ENCODE measurements around the gene ACOXL.

The ACOXL gene

DNA sequence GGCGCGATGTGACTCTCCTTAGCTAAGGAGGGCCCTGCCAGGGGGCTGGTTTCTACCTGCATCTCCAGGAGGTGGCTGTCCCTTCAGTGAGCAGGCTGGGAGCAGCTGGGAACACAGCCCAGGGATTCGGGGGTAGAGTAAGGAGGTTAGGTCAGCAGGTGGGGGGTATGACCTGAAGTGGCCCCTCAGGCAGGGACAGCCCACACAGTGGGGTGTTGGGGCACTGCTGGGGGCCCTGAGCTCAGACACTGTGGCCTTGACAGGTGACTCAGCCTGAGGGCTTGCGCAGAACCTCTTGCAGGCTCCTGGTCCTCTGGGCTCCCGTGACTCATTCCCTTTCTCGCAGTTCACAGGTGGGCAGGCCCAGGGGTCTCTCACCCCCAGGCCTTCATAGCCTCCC lies 202.6 kb downstream of the ACOXL start:
- Histone ChIP-seq H3K4me1 (ENCODE audit: insufficient read depth, low read length, severe bottlenecking) (no peaks in the 10 kb centered on the region), H4K20me1 (ENCODE audit: insufficient read depth, low read length) (no peaks in the 10 kb centered on the region), H3K27ac (ENCODE audit: low read depth, low read length, poor library complexity, severe bottlenecking) (no peak overlapping the region), H3K9ac (ENCODE audit: low read length) (no peak overlapping the region), H3K36me3 (ENCODE audit: insufficient read depth, low read length) (no peaks in the 10 kb centered on the region), H3K4me3 (ENCODE audit: low read depth, low read length, poor library complexity, severe bottlenecking) (no peak overlapping the region), H3K9me3 (ENCODE audit: low read length) (no peaks in the 10 kb centered on the region), H3K9me2 (ENCODE audit: low read depth, low read length) (no peaks in the 10 kb centered on the region), H3F3A (ENCODE audit: insufficient read depth, low read length) (no peaks in the 10 kb centered on the region), H2AFZ (ENCODE audit: low read length) (no peak overlapping the region), H3K4me2 (ENCODE audit: low read length) (no peak overlapping the region), H3K27me3 (ENCODE audit: insufficient read depth, low read length) (no peaks in the 10 kb centered on the region), H3K79me2 (ENCODE audit: insufficient read depth, low read length) (no peaks in the 10 kb centered on the region)
- no peak for TF ChIP-seq EZH2 (IDR thresholded peaks at IDR 0.05; ENCODE audit: borderline replicate concordance, low read length)
- TF ChIP-seq, protein P1, sequence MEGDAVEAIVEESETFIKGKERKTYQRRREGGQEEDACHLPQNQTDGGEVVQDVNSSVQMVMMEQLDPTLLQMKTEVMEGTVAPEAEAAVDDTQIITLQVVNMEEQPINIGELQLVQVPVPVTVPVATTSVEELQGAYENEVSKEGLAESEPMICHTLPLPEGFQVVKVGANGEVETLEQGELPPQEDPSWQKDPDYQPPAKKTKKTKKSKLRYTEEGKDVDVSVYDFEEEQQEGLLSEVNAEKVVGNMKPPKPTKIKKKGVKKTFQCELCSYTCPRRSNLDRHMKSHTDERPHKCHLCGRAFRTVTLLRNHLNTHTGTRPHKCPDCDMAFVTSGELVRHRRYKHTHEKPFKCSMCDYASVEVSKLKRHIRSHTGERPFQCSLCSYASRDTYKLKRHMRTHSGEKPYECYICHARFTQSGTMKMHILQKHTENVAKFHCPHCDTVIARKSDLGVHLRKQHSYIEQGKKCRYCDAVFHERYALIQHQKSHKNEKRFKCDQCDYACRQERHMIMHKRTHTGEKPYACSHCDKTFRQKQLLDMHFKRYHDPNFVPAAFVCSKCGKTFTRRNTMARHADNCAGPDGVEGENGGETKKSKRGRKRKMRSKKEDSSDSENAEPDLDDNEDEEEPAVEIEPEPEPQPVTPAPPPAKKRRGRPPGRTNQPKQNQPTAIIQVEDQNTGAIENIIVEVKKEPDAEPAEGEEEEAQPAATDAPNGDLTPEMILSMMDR (IDR thresholded peaks at IDR 0.05; ENCODE audit: low read length): no peak

DNA sequence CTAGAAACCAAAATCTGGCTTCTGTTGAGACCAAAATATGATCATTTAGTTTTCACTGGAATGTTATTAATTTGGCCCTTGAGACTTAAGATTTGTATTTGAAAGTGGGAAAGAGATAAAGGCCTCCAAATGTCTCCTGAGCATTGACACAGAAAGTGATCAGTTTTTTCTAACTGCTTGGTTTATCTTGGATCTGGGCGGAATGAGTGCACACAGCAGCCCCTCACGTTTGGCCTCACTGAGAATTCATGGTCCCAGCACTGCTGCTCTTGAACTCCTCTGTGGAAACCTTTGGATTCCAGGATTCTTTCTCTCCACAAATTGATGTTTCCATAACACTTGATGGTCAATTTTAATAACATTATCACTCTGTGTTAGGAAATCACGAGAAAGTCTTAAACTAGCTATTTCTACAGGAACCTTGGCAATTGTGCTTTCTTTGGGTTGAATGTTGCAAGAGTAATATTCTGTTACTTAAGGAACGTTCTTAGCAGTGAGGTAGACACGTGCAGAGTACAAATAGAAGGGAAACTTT lies 208.1 kb downstream of the ACOXL start:
- no peaks in the 10 kb centered on the region for H3K9me3 ChIP-seq (ENCODE audit: low read length)
- H2AFZ ChIP-seq (ENCODE audit: low read length): no peak overlapping the region
- H3K4me2 ChIP-seq (ENCODE audit: low read length): no peak overlapping the region
- H4K20me1 ChIP-seq (ENCODE audit: insufficient read depth, low read length): no peaks in the 10 kb centered on the region
- H3K9ac ChIP-seq (ENCODE audit: low read length): no peak overlapping the region
- no peak overlapping the region for H3K4me3 ChIP-seq (ENCODE audit: low read depth, low read length, poor library complexity, severe bottlenecking)
- no peaks in the 10 kb centered on the region for H3K4me1 ChIP-seq (ENCODE audit: insufficient read depth, low read length, severe bottlenecking)
- TF ChIP-seq EZH2 (IDR thresholded peaks at IDR 0.05; ENCODE audit: borderline replicate concordance, low read length): no peak
- TF ChIP-seq, protein P1 (IDR thresholded peaks at IDR 0.05; ENCODE audit: low read length): no peak
- H3F3A ChIP-seq (ENCODE audit: insufficient read depth, low read length): no peaks in the 10 kb centered on the region
- H3K9me2 ChIP-seq (ENCODE audit: low read depth, low read length): no peaks in the 10 kb centered on the region
- H3K79me2 ChIP-seq (ENCODE audit: insufficient read depth, low read length): no peaks in the 10 kb centered on the region
- no peaks in the 10 kb centered on the region for H3K36me3 ChIP-seq (ENCODE audit: insufficient read depth, low read length)
- no peak overlapping the region for H3K27ac ChIP-seq (ENCODE audit: low read depth, low read length, poor library complexity, severe bottlenecking)
- H3K27me3 ChIP-seq (ENCODE audit: insufficient read depth, low read length): no peaks in the 10 kb centered on the region

DNA sequence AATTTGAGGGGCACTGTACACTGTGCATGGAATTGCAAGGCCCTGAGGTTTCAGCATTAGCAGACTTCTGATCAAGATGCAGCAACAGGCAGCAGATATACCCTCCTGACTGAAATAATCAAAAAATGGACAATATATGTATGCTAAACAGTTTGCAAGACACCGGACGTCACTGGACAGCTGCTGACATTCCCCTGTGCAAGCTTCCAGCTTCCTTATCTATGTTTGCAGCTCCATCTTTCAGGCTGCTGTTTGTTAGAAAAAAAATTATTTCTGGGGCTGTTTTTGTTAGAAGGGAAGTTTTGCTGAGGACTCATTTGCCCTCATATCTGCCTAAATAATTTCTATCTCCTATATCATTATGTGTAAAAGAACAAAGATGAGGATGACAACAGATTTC lies 208.9 kb downstream of the ACOXL start:
- no peak overlapping the region for H3K4me3 ChIP-seq (ENCODE audit: low read depth, low read length, poor library complexity, severe bottlenecking)
- H3K4me1 ChIP-seq (ENCODE audit: insufficient read depth, low read length, severe bottlenecking): no peaks in the 10 kb centered on the region
- TF ChIP-seq, protein P1 (IDR thresholded peaks at IDR 0.05; ENCODE audit: low read length): no peak
- no peak for TF ChIP-seq EZH2 (IDR thresholded peaks at IDR 0.05; ENCODE audit: borderline replicate concordance, low read length)
- H4K20me1 ChIP-seq (ENCODE audit: insufficient read depth, low read length): no peaks in the 10 kb centered on the region
- H3K9ac ChIP-seq (ENCODE audit: low read length): no peak overlapping the region
- no peaks in the 10 kb centered on the region for H3K27me3 ChIP-seq (ENCODE audit: insufficient read depth, low read length)
- no peaks in the 10 kb centered on the region for H3K79me2 ChIP-seq (ENCODE audit: insufficient read depth, low read length)
- H3K36me3 ChIP-seq (ENCODE audit: insufficient read depth, low read length): no peaks in the 10 kb centered on the region
- no peak overlapping the region for H3K27ac ChIP-seq (ENCODE audit: low read depth, low read length, poor library complexity, severe bottlenecking)
- H3K9me2 ChIP-seq (ENCODE audit: low read depth, low read length): no peaks in the 10 kb centered on the region
- H2AFZ ChIP-seq (ENCODE audit: low read length): no peak overlapping the region
- H3K9me3 ChIP-seq (ENCODE audit: low read length): no peaks in the 10 kb centered on the region
- no peaks in the 10 kb centered on the region for H3F3A ChIP-seq (ENCODE audit: insufficient read depth, low read length)
- H3K4me2 ChIP-seq (ENCODE audit: low read length): no peak overlapping the region
